AG09319 (cell line): ENCODE measurements around the gene KRT71.

Experiments used
- DNase-seq: peaks from one replicate; pipeline ENCODE4 v3.0.0-alpha.2; 2010; ENCODE audit warnings: low read depth; ENCODE audit errors: extremely low read depth
- CTCF ChIP-seq: IDR thresholded peaks from 2 replicates; pipeline ENCODE4 v1.5.1; 2011; ENCODE audit warnings: low read depth, mild to moderate bottlenecking, inconsistent platforms, low read length, moderate library complexity

Gene KRT71

GRCh38 chr12:52575948-52576347, 23.0 kb upstream of the KRT71 start:
- no peak for TF ChIP-seq CTCF
- DNase-seq: no peak

GRCh38 chr12:52575256-52575655, 22.3 kb upstream of the KRT71 start:
- DNase-seq: no peak
- TF ChIP-seq CTCF: no peak

GRCh38 chr12:52573743-52574142, 20.8 kb upstream of the KRT71 start, which contains the start of gene KRT74:
KRT74 (minus strand) TSS chr12:52573843; CDS start chr12:52573777, 66 bp downstream.
- no peak for DNase-seq
- no peak for TF ChIP-seq CTCF

- DNase-seq: no peak
- TF ChIP-seq CTCF: no peak
Measured at GRCh38 chr12:52573306-52573705, 20.4 kb upstream of the KRT71 start.

GRCh38 chr12:52570511-52570910, 17.6 kb upstream of the KRT71 start:
- no peak for DNase-seq
- no peak for TF ChIP-seq CTCF

GRCh38 chr12:52568111-52568510, 15.2 kb upstream of the KRT71 start:
- DNase-seq: no peak
- no peak for TF ChIP-seq CTCF

- no peak for TF ChIP-seq CTCF
- no peak for DNase-seq
Measured at GRCh38 chr12:52566847-52567291, 13.9 kb upstream of the KRT71 start.
